SH-SY5Y (cell line): ENCODE measurements around the gene ARL3.

Source experiments
- GATA2 ChIP-seq: IDR thresholded peaks from 2 replicates; pipeline ENCODE4 v1.6.1; 2011; ENCODE audit warnings: mild to moderate bottlenecking, low read depth, low read length
- GATA3 ChIP-seq: IDR thresholded peaks from 2 replicates; pipeline ENCODE4 v1.6.1; 2011; ENCODE audit warnings: low read depth, mild to moderate bottlenecking, low read length, moderate library complexity

GRCh38 chr10:102630663-102631062 is 83.5 kb downstream of the ARL3 start:
- TF ChIP-seq GATA3 (no peak), GATA2 (no peak)
